ENCODE data around the gene SIRPA. TPM values are rescaled to one million over a fixed set of nuclear protein-coding genes. Genes with fewer than 3 reads are reported as not detected.

The SIRPA gene
- total and polyA plus RNA-seq, 10 of the 15 experiments (the other 5 are each of a cell fraction or from before 2014, with no cell fraction given), result 1.7 to 13.2 (median 5.0) TPM

- peak overlapping the region; percentile 64 for H3K9ac ChIP-seq (ENCODE audit: control insufficient read depth, insufficient read depth, low read length)
- peak overlapping the region; percentile 76 for H3K4me2 ChIP-seq (ENCODE audit: control insufficient read depth, insufficient read depth)
- H3K9me3 ChIP-seq (replicated peaks; ENCODE audit: control insufficient read depth, insufficient read depth, low read length), result no peaks in the 10 kb centered on the region
- no peaks in the 10 kb centered on the region for H4K20me1 ChIP-seq (ENCODE audit: control insufficient read depth, insufficient read depth)
- WGBS (ENCODE audit: insufficient coverage, insufficient replicate concordance, low lambda C conversion rate, missing lambda C conversion rate), result 32% methylated on average over 24 of the region's 24 CpGs
- DNase-seq (ENCODE audit: low read depth, low spot score) (no peak), FAIRE-seq (no peak), ATAC-seq (peak; percentile 6; the same call in 1 of the 3 replicates)
- ChIA-PET POLR2A (interaction anchor here (1.3 kb wide), 1 partner anchor 48 kb away, joined by 3 read pairs; no protein-coding TSS in a partner anchor), CTCF (interaction anchor here (1.1 to 1.4 kb wide), 4 partner anchors 9 to 69 kb away, joined by 3 to 4 read pairs (median 4); no protein-coding TSS in a partner anchor), RAD21 (ENCODE audit: unreplicated experiment) (interaction anchor here (0.6 to 2.2 kb wide), 3 partner anchors 24 to 195 kb away, joined by 3 to 8 read pairs (median 3); no protein-coding TSS in a partner anchor), SMC1A (ENCODE audit: uncharacterized antibody, unreplicated experiment) (interaction anchor here (1.0 to 1.4 kb wide), 3 partner anchors 17 to 93 kb away, joined by 3 to 4 read pairs (median 3); no protein-coding TSS in a partner anchor)
- no peak for TF ChIP-seq HDAC6 (IDR thresholded peaks at IDR 0.05; ENCODE audit: unreplicated experiment)
- no peak for TF ChIP-seq CHD4 (IDR thresholded peaks at IDR 0.05)
- TF ChIP-seq ATF7 (IDR thresholded peaks at IDR 0.05; ENCODE audit: low read depth), result 0 out of 2 replicates have a peak, but pooled peaks have one; percentile 40
- TF ChIP-seq BMI1 (IDR thresholded peaks at IDR 0.05; ENCODE audit: borderline replicate concordance), result no peak
- TF ChIP-seq USF1 (IDR thresholded peaks at IDR 0.05; ENCODE audit: borderline replicate concordance, extremely low read length, insufficient read depth, low read depth, low read length), result no peak
- peak; percentile 92 for TF ChIP-seq SMARCA5 (IDR thresholded peaks at IDR 0.05)
- no peak for TF ChIP-seq ZZZ3 (IDR thresholded peaks at IDR 0.05; ENCODE audit: control insufficient read depth, insufficient read length, low read depth)
- no peak for TF ChIP-seq RELB (IDR thresholded peaks at IDR 0.05; ENCODE audit: low read depth)
- no peak for TF ChIP-seq ZNF274 (IDR thresholded peaks at IDR 0.05; ENCODE audit: insufficient read depth, insufficient read length)
- no peak for TF ChIP-seq HDGF (IDR thresholded peaks at IDR 0.05)
- H3K36me3 ChIP-seq (ENCODE audit: control insufficient read depth in 2 of 2, insufficient read depth in 2 of 2, low read length in 1 of 2), result no peaks in the 10 kb centered on the region
- no peaks in the 10 kb centered on the region for H3K27me3 ChIP-seq (replicated peaks in 1 of 2; ENCODE audit: control insufficient read depth in 2 of 2, insufficient read depth in 2 of 2, low read length in 1 of 2)
- H3K4me1 ChIP-seq (ENCODE audit: control insufficient read depth, insufficient read depth, low read length), result peaks cover 38% of the 10 kb centered on the region
- in situ Hi-C loops (cut with MboI) (no loop called here), intact Hi-C loops (cut with micrococcal nuclease; ENCODE audit: unreplicated experiment) (no loop called here)
- no peak overlapping the region; the same call in 1 of the 2 replicates for H2AFZ ChIP-seq (ENCODE audit: control insufficient read depth, low read depth, low read length)
- H3K27ac ChIP-seq (ENCODE audit: control insufficient read depth, insufficient read depth), result no peak overlapping the region
- peak overlapping the region; percentile 87 for H3K4me3 ChIP-seq
- peaks cover 5% of the 10 kb centered on the region for H3K79me2 ChIP-seq (ENCODE audit: control insufficient read depth, insufficient read depth, low read length)
- BruUV-seq (replicated peaks), result no TSS peak
Measured at GRCh38 chr20:1895674-1896483, 672 bp downstream of the SIRPA start.

Measured in GM12878 (cell line).